OCI-LY1 (cell line): Measurements from ENCODE around the gene MTOR.

Source experiments
- CTCF ChIP-seq: fragments of 200-600 bp; sonication (generic), shearing (Covaris generic); IDR thresholded peaks from 2 replicates; pipeline ENCODE4 v1.5.1; 2017; ENCODE audit warnings: mild to moderate bottlenecking, antibody characterized with exemption, low read length, moderate library complexity, mixed read lengths
- EZH2 ChIP-seq: fragments of 200-600 bp; sonication (generic), shearing (Covaris generic); IDR thresholded peaks from 2 replicates; pipeline ENCODE4 v1.8.0; 2017; ENCODE audit warnings: borderline replicate concordance, mixed run types, mild to moderate bottlenecking, antibody characterized with exemption, low read length, moderate library complexity, mixed read lengths

- TF ChIP-seq CTCF (no peak), EZH2 (no peak)
Observed at GRCh38 chr1:11142618-11143391, 119.5 kb downstream of the MTOR start.
